Endothelial cell (in vitro differentiated cells): ENCODE measurements around the gene CHD6. TPM values are rescaled to one million over a fixed set of nuclear protein-coding genes. Genes with fewer than 3 reads are reported as not detected.

Experiments
- DNase-seq: peaks from one replicate; pipeline ENCODE4 v3.0.0; 2021; ENCODE audit warnings: low spot score
- H3K27ac Mint-ChIP-seq: one replicate; pipeline ENCODE4 v1.8.0; 2021; ENCODE audit warnings: mixed read lengths, inconsistent platforms; ENCODE audit not compliant: unreplicated experiment
- H3K27me3 Mint-ChIP-seq: one replicate; pipeline ENCODE4 v1.8.0; 2021; ENCODE audit warnings: mild to moderate bottlenecking, moderate library complexity, mixed read lengths, inconsistent platforms; ENCODE audit not compliant: unreplicated experiment
- H3K36me3 Mint-ChIP-seq: one replicate; pipeline ENCODE4 v1.8.0; 2021; ENCODE audit warnings: mild to moderate bottlenecking, low read depth, mixed read lengths, inconsistent platforms; ENCODE audit not compliant: unreplicated experiment
- H3K4me1 Mint-ChIP-seq: one replicate; pipeline ENCODE4 v1.8.0; 2021; ENCODE audit warnings: mild to moderate bottlenecking, mixed read lengths, inconsistent platforms; ENCODE audit not compliant: unreplicated experiment
- H3K4me3 Mint-ChIP-seq: one replicate; pipeline ENCODE4 v1.8.0; 2021; ENCODE audit warnings: mild to moderate bottlenecking, mixed read lengths, inconsistent platforms; ENCODE audit not compliant: unreplicated experiment
- H3K9me3 Mint-ChIP-seq: one replicate; pipeline ENCODE4 v1.8.0; 2021; ENCODE audit warnings: mixed read lengths, inconsistent platforms; ENCODE audit not compliant: unreplicated experiment
- total RNA-seq: library from RNA; stranded (reverse); fragmentation: NEBNext Ultra II Directional; extraction: Animal tissue kit (Norgen Biotek cat#: 25700); gene quantifications from one replicate; pipeline ENCODE4 v1.2.1, GENCODE V29; 2021; ENCODE audit not compliant: unreplicated experiment
- TF ChIP-seq, protein P1 (sequence below): fragments of 200-600 bp; sonication (generic); IDR thresholded peaks from one replicate; pipeline ENCODE4 v1.5.0; 2021; ENCODE audit warnings: antibody characterized with exemption; ENCODE audit not compliant: unreplicated experiment

Gene CHD6
- total RNA-seq, 1 donor from 2014 or later = 71.8 TPM

DNA sequence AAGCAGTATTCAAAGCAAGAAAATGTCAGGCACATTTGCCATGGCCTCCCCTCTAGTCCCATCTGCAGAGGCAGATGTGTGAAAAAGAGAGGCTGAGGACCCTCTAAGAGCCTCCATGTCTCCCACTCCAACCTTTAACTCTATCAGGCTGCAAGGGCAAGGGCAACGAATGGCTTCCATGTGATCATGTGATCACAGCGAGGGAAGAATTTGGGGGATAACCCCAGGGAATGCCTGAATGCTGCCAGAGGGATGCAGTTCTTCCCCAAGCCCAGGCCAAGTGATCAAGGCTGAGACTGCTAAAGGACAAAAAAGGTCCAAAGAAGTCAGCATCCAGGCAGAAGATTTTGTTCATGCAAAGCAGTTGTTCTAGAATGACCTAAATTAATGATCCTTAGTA lies 4.9 kb downstream of the CHD6 start:
- Mint-ChIP-seq H3K36me3 (no peaks in the 10 kb centered on the region), H3K4me3 (no peak overlapping the region), H3K9me3 (no peaks in the 10 kb centered on the region), H3K27ac (no peak overlapping the region), H3K27me3 (no peaks in the 10 kb centered on the region), H3K4me1 (peaks cover 16% of the 10 kb centered on the region)
- TF ChIP-seq, protein P1, sequence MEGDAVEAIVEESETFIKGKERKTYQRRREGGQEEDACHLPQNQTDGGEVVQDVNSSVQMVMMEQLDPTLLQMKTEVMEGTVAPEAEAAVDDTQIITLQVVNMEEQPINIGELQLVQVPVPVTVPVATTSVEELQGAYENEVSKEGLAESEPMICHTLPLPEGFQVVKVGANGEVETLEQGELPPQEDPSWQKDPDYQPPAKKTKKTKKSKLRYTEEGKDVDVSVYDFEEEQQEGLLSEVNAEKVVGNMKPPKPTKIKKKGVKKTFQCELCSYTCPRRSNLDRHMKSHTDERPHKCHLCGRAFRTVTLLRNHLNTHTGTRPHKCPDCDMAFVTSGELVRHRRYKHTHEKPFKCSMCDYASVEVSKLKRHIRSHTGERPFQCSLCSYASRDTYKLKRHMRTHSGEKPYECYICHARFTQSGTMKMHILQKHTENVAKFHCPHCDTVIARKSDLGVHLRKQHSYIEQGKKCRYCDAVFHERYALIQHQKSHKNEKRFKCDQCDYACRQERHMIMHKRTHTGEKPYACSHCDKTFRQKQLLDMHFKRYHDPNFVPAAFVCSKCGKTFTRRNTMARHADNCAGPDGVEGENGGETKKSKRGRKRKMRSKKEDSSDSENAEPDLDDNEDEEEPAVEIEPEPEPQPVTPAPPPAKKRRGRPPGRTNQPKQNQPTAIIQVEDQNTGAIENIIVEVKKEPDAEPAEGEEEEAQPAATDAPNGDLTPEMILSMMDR = no peak
- DNase-seq = no peak

- DNase-seq = no peak
- TF ChIP-seq, protein P1 = no peak
- no peaks in the 10 kb centered on the region for H3K9me3 Mint-ChIP-seq
- H3K27ac Mint-ChIP-seq = no peak overlapping the region
- no peak overlapping the region for H3K4me3 Mint-ChIP-seq
- H3K27me3 Mint-ChIP-seq = peaks cover 2% of the 10 kb centered on the region
- H3K36me3 Mint-ChIP-seq = peaks cover 4% of the 10 kb centered on the region
- H3K4me1 Mint-ChIP-seq = no peaks in the 10 kb centered on the region
Measured at GRCh38 chr20:41609474-41609873, 8.7 kb downstream of the CHD6 start.

DNA sequence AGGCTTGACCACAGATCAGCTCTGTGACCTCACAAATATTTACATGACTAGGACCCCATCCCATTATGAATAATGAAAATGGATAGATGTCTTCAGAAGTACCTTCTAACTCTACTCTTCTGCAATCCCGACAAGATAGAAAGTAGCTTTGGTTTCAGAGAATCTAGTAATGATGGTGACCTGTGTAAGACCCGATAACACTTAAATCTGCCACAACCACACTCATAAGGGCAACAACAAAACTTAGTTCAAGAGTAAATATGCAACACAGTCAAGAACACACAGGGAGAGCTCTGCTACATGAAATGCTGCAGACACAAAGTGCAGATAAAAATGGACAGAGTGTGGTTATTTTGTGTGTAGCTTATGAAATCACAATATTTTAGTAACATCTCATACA lies 9.6 kb downstream of the CHD6 start:
- H3K27me3 Mint-ChIP-seq = peaks cover 2% of the 10 kb centered on the region
- H3K4me3 Mint-ChIP-seq = no peak overlapping the region
- H3K36me3 Mint-ChIP-seq = peaks cover 4% of the 10 kb centered on the region
- no peak for DNase-seq
- H3K27ac Mint-ChIP-seq = no peak overlapping the region
- H3K4me1 Mint-ChIP-seq = no peaks in the 10 kb centered on the region
- TF ChIP-seq, protein P1 = no peak
- H3K9me3 Mint-ChIP-seq = no peaks in the 10 kb centered on the region

GRCh38 chr20:41607791-41608190 lies 10.4 kb downstream of the CHD6 start:
- TF ChIP-seq, protein P1 = no peak
- H3K4me3 Mint-ChIP-seq = no peak overlapping the region
- peaks cover 4% of the 10 kb centered on the region for H3K36me3 Mint-ChIP-seq
- no peak for DNase-seq
- no peak overlapping the region for H3K27ac Mint-ChIP-seq
- H3K9me3 Mint-ChIP-seq = no peaks in the 10 kb centered on the region
- peaks cover 2% of the 10 kb centered on the region for H3K27me3 Mint-ChIP-seq
- no peaks in the 10 kb centered on the region for H3K4me1 Mint-ChIP-seq

GRCh38 chr20:41604002-41604401 lies 14.2 kb downstream of the CHD6 start:
- TF ChIP-seq, protein P1 = no peak
- peaks cover 3% of the 10 kb centered on the region for H3K27me3 Mint-ChIP-seq
- H3K9me3 Mint-ChIP-seq = peaks cover 22% of the 10 kb centered on the region
- peaks cover 23% of the 10 kb centered on the region for H3K36me3 Mint-ChIP-seq
- no peaks in the 10 kb centered on the region for H3K4me1 Mint-ChIP-seq
- no peak for DNase-seq
- no peak overlapping the region for H3K27ac Mint-ChIP-seq
- no peak overlapping the region for H3K4me3 Mint-ChIP-seq
